GM19025 (cell line): ENCODE measurements around the gene ZNF526.

Source experiments
- ATAC-seq: cut with Tn5 transposase; IDR thresholded peaks from one replicate; pipeline ENCODE4 v1.9.1; 2021; ENCODE audit warnings: mild to moderate bottlenecking, low read depth, moderate library complexity; ENCODE audit not compliant: unreplicated experiment

ZNF526 gene

GRCh38 chr19:42193706-42194105 lies 26.4 kb upstream of the ZNF526 start:
- no peak for ATAC-seq

DNA sequence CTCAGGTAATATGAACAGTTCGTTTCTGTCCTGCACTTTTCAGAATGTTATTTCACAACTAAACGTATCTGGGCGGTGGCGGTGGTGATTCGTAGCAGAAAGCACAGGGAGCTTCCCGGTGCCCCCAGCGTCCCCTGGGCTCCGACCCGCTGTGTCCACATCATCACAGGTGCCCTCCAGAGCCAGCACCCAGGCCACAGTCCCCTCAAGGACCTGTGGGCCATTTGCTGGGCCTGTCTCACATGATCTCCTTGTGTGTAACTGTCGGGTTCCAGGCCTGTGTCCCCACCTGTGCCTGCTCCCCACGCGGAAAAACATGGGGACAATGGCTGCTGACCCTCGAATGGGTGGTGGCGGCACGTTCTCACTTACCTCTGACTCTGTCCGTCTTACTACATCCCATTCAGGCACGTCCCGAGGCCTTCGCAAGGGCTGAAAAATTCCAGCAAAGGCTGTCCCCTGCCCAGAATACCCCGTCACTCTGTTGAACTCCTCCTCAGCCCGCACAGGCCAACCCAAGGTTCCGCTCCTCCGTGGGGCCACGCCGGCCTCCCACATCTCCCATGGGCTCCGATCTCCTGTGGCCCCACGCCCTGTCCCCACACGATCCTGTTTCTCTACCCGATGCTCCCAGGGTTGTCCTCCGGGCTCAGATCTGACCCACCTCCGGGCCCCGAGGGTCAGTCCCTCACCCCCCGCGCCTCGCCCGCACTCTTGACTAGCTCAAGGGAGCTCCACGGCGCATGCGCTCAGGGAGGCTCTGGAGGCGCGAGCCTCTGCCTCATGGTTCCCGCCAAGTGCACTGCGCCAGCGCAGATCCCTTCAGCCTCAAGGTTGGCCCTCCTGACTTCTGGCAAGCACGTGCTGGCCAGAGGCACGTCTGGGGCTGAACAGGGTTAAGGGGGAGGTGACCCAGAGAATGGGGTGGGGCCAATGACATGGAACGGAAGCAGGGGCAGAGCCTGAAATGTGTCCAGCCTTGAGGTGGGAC lies 23.8 kb upstream of the ZNF526 start:
- ATAC-seq = no peak

DNA sequence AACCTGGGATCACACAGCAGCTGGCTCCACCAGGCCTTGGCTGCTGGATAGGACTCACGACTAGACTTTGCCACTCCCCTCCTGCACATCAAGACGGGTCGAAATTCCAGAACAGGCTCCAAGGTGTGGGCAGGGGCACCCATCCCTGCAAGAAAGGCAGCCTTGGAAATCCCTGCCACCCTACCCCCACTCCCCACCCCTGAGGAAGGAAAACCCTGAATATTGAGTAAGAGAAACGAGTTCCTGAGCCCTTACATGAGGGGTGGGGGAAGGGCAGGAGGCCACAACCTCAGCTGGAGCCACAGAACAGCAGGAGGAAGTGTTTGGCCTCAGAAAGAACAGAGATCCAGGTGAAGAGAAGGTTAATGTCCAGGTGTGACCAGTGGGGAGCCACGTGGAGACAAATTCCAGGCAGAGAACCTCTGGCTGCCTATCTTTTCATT lies 22.7 kb upstream of the ZNF526 start:
- no peak for ATAC-seq

- ATAC-seq = peak; percentile 42
Observed at GRCh38 chr19:42198676-42199439, 21.3 kb upstream of the ZNF526 start.

DNA sequence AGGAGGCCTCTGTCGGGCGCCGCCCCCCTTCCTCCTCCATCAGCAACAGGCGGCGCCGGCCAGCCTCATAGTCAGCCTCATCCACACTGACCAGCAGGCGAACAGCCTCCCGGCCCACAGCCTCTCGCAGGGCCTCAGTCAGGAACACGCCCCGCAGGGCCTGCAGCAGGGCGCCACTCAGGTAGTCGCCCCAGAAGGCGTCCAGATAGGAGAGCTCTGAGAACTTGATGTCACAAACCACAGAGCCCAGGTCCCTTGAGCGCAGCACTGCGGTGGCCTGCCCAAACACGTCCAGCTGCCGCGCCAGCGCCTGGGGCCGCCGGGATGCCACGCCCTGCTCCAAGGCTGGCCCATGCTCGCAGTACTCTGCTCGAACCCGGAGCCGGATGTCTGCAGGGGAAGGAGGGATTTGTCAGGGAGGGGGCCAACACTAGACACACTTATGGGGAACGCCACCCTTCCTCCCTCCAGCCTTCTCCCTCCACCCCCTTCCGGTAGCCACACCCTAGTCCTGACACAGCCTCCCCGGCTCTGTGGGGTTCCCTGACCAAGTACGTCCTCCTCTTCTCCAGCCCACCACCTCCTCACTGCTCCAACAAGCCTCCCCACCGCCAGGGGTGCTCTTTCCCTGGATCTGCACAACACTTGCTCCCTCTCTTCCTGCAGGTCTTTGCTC lies 20.5 kb upstream of the ZNF526 start:
- peak; percentile 50 for ATAC-seq

DNA sequence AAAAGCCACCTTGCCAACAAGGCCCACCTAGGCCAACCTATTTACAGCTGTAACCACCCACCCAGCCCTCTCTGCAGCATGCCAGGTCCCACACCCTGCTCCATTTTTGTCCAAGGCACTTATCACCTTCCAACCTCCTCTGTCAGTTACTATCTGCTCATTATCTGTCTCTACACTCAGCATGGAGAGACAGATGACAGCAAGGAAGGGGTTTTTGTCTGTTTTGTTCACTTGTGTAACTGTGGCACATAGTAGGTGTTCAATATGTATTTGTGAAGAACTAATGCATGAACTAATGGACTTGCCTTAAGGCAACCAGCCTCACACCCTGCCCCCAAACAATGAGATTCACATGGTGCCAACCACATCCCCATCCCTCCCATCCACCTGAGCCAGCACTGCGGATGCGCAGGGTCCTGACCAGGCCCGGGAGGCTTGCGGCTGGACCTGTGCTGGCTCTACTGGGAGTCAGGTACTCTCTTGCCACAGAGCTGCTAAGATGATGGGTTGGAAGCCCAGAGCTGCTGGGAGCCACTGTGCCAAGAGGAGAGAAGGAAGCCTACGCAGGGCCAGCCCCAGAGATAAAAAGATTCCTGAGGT lies 19.9 kb upstream of the ZNF526 start:
- ATAC-seq = no peak

DNA sequence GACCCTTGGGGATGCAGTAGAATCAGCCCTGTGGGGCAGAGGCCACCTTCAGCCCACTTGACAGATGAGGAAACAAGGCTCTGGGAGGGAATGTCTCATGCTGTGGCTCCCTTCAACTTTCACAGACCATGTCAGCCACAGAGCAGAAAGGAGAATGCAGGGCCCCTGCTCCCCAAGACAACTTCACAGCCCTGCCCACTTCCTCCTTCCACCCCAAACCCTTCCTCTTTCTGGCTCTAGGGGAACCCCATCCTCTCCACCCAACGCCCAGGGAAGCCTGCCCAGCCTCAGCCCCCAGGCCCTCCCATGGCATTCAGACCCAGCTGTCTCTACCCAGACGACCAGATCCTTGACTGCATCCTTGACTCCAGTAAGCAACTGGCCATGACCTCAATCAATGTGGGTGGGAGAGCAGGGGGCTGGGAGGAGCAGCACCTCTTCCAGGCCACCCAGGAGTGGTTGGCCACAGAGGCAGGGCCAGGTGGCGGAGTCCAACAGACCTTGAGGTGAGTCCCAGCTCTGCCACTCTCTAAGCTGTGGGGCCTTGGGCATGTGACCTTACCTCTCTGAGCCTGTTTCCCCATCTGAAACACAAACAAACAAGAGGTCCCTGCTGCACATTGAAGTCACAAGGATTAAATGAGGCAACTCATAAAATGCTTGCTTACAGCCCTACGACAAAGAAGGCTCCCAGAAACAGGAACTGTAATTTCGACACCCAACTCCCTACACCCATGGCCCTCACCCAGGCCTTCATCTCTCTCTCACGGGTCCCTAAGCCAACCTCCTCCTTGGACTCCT lies 18.4 kb upstream of the ZNF526 start:
- no peak for ATAC-seq

GRCh38 chr19:42202290-42202880 lies 17.7 kb upstream of the ZNF526 start:
- ATAC-seq = no peak

- no peak for ATAC-seq
Observed at GRCh38 chr19:42203700-42204099, 16.4 kb upstream of the ZNF526 start.

GRCh38 chr19:42204664-42205063 lies 15.4 kb upstream of the ZNF526 start:
- ATAC-seq = no peak

DNA sequence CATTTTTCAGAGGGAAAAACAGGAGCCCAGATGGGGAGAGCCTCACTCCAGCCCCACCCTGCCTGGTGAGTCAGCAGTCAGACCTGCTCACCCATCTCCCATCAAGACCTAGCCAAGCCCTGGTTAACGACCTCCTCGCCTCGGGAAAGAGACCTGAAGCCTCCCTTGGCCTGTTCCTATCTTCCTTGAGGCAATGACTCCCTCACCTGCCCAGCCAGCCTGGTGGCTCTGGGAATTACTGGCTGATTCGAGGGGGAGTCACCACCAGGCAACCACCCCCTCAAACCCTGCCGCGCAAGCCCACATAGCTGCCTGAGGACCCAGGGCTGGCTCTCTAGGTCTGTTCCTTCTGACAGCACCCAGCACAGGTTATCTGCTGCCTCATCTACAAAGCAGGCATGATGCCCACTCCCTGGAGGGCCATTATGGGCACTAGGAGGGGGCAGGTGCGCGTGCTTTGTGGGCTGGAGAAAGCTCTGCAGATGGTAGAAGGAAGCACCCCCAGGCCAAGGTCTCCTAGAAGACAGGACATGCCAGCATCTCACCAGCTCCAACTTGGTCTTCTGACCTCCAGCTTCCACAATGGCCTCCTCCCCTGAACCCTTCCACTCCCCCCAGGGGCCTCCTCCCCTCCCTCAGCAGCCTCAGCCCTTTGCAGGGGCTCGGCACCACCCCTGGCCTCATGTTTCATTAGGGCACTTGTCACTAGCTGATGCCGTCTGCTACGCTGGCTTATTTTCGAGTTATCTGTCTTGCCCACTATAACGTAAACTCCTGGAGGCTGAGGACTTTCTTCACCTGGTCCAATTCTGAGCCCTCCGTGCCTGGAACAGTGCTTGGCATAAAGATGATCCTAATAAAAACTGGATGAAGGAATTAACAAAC lies 13.0 kb upstream of the ZNF526 start:
- no peak for ATAC-seq

- no peak for ATAC-seq
Observed at GRCh38 chr19:42207767-42208271, 12.3 kb upstream of the ZNF526 start.

- ATAC-seq = no peak
Observed at GRCh38 chr19:42208612-42209011, 11.5 kb upstream of the ZNF526 start.

DNA sequence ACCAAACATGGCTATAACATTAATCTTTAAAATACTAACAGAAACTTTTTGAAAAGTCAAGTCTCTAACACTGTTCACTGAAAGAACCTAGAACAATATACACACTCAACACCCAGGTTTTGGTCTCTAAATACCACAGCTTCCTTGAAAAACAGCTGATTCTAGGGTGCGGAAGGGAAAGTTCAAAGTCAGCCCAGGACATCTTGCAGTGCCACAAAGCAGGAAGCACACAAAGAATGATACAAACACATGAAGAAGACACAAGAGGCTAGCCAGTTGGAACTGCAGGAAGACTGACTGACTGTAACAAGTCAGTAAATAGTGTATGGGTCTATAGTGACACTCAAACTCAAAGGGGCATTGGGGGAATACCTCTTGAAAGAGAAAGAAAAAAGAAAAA lies 7.2 kb upstream of the ZNF526 start:
- no peak for ATAC-seq

DNA sequence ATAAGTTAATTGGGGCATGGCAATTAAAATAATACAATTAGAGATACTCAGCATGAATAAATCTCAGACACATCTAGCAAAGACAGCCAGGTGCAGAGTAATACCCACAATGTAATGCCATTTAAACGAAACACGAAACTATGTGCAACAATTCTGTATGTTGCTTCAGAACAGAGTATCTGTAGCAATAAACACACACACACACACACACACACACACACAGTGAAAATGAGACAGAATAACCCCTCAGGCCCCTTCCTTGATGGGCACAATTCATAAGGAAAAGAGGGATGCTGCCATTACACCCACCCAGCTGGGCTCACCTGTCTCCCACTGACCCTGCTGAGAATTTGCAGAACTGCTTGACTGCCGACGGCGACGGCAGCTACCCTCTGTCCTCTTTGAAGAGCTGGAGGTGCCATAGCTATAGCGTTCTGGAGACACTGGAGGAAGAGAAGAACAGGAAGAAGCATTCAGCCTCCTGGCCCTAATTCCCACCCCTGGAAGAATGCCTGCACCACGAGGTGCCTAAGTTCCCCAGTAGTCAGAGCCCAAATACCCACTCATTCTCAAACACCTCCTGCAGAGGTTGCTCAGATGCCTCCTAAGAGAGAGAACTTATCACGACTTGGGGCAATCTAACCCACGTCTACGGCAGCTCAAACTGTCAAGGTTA lies 5.2 kb upstream of the ZNF526 start:
- ATAC-seq = no peak

- ATAC-seq = no peak
Observed at GRCh38 chr19:42216653-42217519, 3.2 kb upstream of the ZNF526 start.
